Jurkat, Clone E6-1 (cell line): ENCODE measurements around the gene BAK1.
"Not testable (repeated sequence)": the region's sequence is repeated elsewhere in the genome, so short reads cannot be mapped to it uniquely, and the experiment has no call there.

ENCODE experiments used
- DNase-seq: peaks from one replicate; pipeline ENCODE4 v3.0.0-alpha.2; 2011; ENCODE audit warnings: low read depth, low spot score
- H3K4me3 ChIP-seq: 2 replicates; pipeline ENCODE4 v1.5.1; 2011; ENCODE audit warnings: mild to moderate bottlenecking, low read length, control low read depth, moderate library complexity

Gene BAK1

GRCh38 chr6:33568826-33569570 is 11.1 kb downstream of the BAK1 start:
- H3K4me3 ChIP-seq, result no peak overlapping the region
- no peak for DNase-seq

GRCh38 chr6:33567836-33568235 is 12.2 kb downstream of the BAK1 start:
- H3K4me3 ChIP-seq, result no peak overlapping the region
- no peak for DNase-seq

- no peak for DNase-seq
- no peak overlapping the region for H3K4me3 ChIP-seq
These were observed 13.6 kb downstream of the BAK1 start for GRCh38 chr6:33566182-33567084.

- DNase-seq, result no peak
- no peak overlapping the region for H3K4me3 ChIP-seq
These were observed 21.3 kb downstream of the BAK1 start for GRCh38 chr6:33558801-33559200.

GRCh38 chr6:33557376-33557775 is 22.7 kb downstream of the BAK1 start:
- no peak overlapping the region for H3K4me3 ChIP-seq

GRCh38 chr6:33552883-33553282 is 27.2 kb downstream of the BAK1 start:
- H3K4me3 ChIP-seq, DNase-seq: not testable (repeated sequence)

More at GRCh38 chr6:33557376-33557775, 22.7 kb downstream of the BAK1 start:
- DNase-seq, result no peak

GRCh38 chr6:33552252-33552651 is 27.8 kb downstream of the BAK1 start:
- DNase-seq, result no peak
- H3K4me3 ChIP-seq, result no peak overlapping the region

- H3K4me3 ChIP-seq, result no peak overlapping the region
- DNase-seq, result no peak
These were observed 28.5 kb downstream of the BAK1 start for GRCh38 chr6:33551538-33551937.

- DNase-seq, result no peak
- H3K4me3 ChIP-seq, result no peak overlapping the region
These were observed 30.2 kb downstream of the BAK1 start for GRCh38 chr6:33549896-33550295.

- DNase-seq, result no peak
- H3K4me3 ChIP-seq, result no peak overlapping the region
These were observed 30.9 kb downstream of the BAK1 start for GRCh38 chr6:33549196-33549595.

GRCh38 chr6:33547499-33547898 is 32.6 kb downstream of the BAK1 start:
- H3K4me3 ChIP-seq, result no peak overlapping the region
- DNase-seq, result no peak

GRCh38 chr6:33546766-33547165 is 33.3 kb downstream of the BAK1 start:
- DNase-seq, result no peak
- no peak overlapping the region for H3K4me3 ChIP-seq

GRCh38 chr6:33545292-33545691 is 34.8 kb downstream of the BAK1 start:
- H3K4me3 ChIP-seq, DNase-seq: not testable (repeated sequence)

GRCh38 chr6:33543116-33543515 is 37.0 kb downstream of the BAK1 start:
- peak; percentile 7 for DNase-seq
- H3K4me3 ChIP-seq, result no peak overlapping the region

- H3K4me3 ChIP-seq, result no peak overlapping the region
- DNase-seq, result no peak
These were observed 39.3 kb downstream of the BAK1 start for GRCh38 chr6:33540768-33541167.

GRCh38 chr6:33534702-33535101 is 45.4 kb downstream of the BAK1 start:
- H3K4me3 ChIP-seq, result no peak overlapping the region
- DNase-seq, result no peak

GRCh38 chr6:33533163-33533869 is 46.8 kb downstream of the BAK1 start:
- peak; percentile 77 for DNase-seq
- peak overlapping the region; percentile 11; the same call in 1 of the 2 replicates for H3K4me3 ChIP-seq

- not testable (repeated sequence) for H3K4me3 ChIP-seq, DNase-seq
These were observed 47.6 kb downstream of the BAK1 start for GRCh38 chr6:33532431-33532830.

- H3K4me3 ChIP-seq, DNase-seq: not testable (repeated sequence)
These were observed 49.5 kb downstream of the BAK1 start for GRCh38 chr6:33530617-33531016.
